Liver (tissue), 9 donors: Measurements from ENCODE around the gene DEAF1. TPM values are rescaled to one million over a fixed set of nuclear protein-coding genes. Genes with fewer than 3 reads are reported as not detected.

Experiments used
- DNase-seq: peaks from one replicate; pipeline ENCODE4 v3.0.0-alpha.2; 2017; ENCODE audit warnings: low spot score
- H3K27ac ChIP-seq, 2 donors: one replicate each; pipeline ENCODE4 v1.7.0; 2013; ENCODE audit warnings: inconsistent platforms in 2 of 2, low read length in 2 of 2, control low read depth in 1 of 2, low read depth in 1 of 2, mild to moderate bottlenecking in 1 of 2
- H3K27me3 ChIP-seq, 4 donors: one replicate each; pipeline versions ENCODE4 v1.6.1 to v1.7.0; 2013; ENCODE audit warnings: low read length in 3 of 4, inconsistent platforms in 1 of 4, mild to moderate bottlenecking in 1 of 4, moderate library complexity in 1 of 4; ENCODE audit not compliant: control insufficient read depth in 4 of 4, insufficient read depth in 4 of 4
- H3K36me3 ChIP-seq, 4 donors: one replicate each; pipeline versions ENCODE4 v1.6.1 to v1.7.0; 2013; ENCODE audit warnings: low read length in 3 of 4, mild to moderate bottlenecking in 3 of 4, low read depth in 1 of 4, moderate library complexity in 1 of 4; ENCODE audit not compliant: control insufficient read depth in 4 of 4, insufficient read depth in 3 of 4
- H3K4me1 ChIP-seq, 4 donors: one replicate each; pipeline versions ENCODE4 v1.6.1 to v1.7.0; 2013; ENCODE audit warnings: low read length in 3 of 4, mild to moderate bottlenecking in 3 of 4, moderate library complexity in 1 of 4; ENCODE audit not compliant: control insufficient read depth in 4 of 4, insufficient read depth in 4 of 4
- H3K4me3 ChIP-seq, 3 donors: one replicate each; pipeline versions ENCODE4 v1.6.1 to v1.7.0; 2013; ENCODE audit warnings: low read length in 3 of 3, control low read depth in 1 of 3, low read depth in 1 of 3, mild to moderate bottlenecking in 1 of 3
- H3K9ac ChIP-seq, 2 donors: one replicate each; pipeline ENCODE4 v1.7.0; 2013; ENCODE audit warnings: low read length in 2 of 2, mild to moderate bottlenecking in 2 of 2, moderate library complexity in 2 of 2, control low read depth in 1 of 2, low read depth in 1 of 2
- H3K9me3 ChIP-seq, 4 donors: one replicate each; pipeline versions ENCODE4 v1.6.1 to v1.7.0; 2013; ENCODE audit warnings: low read length in 3 of 4; ENCODE audit not compliant: control insufficient read depth in 4 of 4
- ATF3 ChIP-seq: IDR thresholded peaks from 2 replicates; pipeline ENCODE4 v1.6.1; 2016; ENCODE audit warnings: antibody characterized with exemption
- CTCF ChIP-seq: fragments of 150-350 bp; IDR thresholded peaks from 2 replicates; pipeline ENCODE4 v1.5.1; 2017; ENCODE audit warnings: improper control_type of control experiment, low read depth, low read length; ENCODE audit not compliant: missing input control
- EGR1 ChIP-seq, 2 donors: IDR thresholded peaks; 2 replicates each; pipeline ENCODE4 v1.6.1; 2016 to 2018; ENCODE audit warnings: antibody characterized with exemption in 2 of 2, low read depth in 2 of 2
- FOXA1 ChIP-seq: IDR thresholded peaks from 2 replicates; pipeline ENCODE4 v1.6.1; 2016; ENCODE audit warnings: antibody characterized with exemption
- FOXA2 ChIP-seq: IDR thresholded peaks from 2 replicates; pipeline ENCODE4 v1.6.1; 2016; ENCODE audit warnings: antibody characterized with exemption
- GABPA ChIP-seq, 2 donors: IDR thresholded peaks in 1 of 2; conservative IDR thresholded peaks in 1 of 2; 2 replicates each; pipeline ENCODE4 v1.6.1; 2016; ENCODE audit warnings: antibody characterized with exemption in 2 of 2, mild to moderate bottlenecking in 1 of 2, moderate library complexity in 1 of 2
- HNF4A ChIP-seq, 2 donors: conservative IDR thresholded peaks; 2 replicates each; pipeline ENCODE4 v1.6.1; 2016; ENCODE audit warnings: antibody characterized with exemption in 2 of 2, mild to moderate bottlenecking in 2 of 2
- HNF4G ChIP-seq: IDR thresholded peaks from 2 replicates; pipeline ENCODE4 v1.6.1; 2016; ENCODE audit warnings: antibody characterized with exemption
- JUND ChIP-seq, 2 donors: IDR thresholded peaks; 2 replicates each; pipeline ENCODE4 v1.6.1; 2016; ENCODE audit warnings: antibody characterized with exemption in 2 of 2
- MAX ChIP-seq: IDR thresholded peaks from 2 replicates; pipeline ENCODE4 v1.6.1; 2016; ENCODE audit warnings: antibody characterized with exemption
- RAD21 ChIP-seq, 2 donors: IDR thresholded peaks; 2 replicates each; pipeline ENCODE4 v1.6.1; 2016; ENCODE audit warnings: antibody characterized with exemption in 2 of 2, mild to moderate bottlenecking in 2 of 2
- REST ChIP-seq: IDR thresholded peaks from 2 replicates; pipeline ENCODE4 v1.6.1; 2016; ENCODE audit warnings: antibody characterized with exemption, mild to moderate bottlenecking
- RXRA ChIP-seq, 2 donors: IDR thresholded peaks; 2 replicates each; pipeline ENCODE4 v1.6.1; 2017 to 2018; ENCODE audit warnings: antibody characterized with exemption in 2 of 2, mild to moderate bottlenecking in 1 of 2
- SP1 ChIP-seq: IDR thresholded peaks from 2 replicates; pipeline ENCODE4 v1.6.1; 2018; ENCODE audit warnings: antibody characterized with exemption, mild to moderate bottlenecking
- TAF1 ChIP-seq: conservative IDR thresholded peaks from 2 replicates; pipeline ENCODE4 v1.6.1; 2016; ENCODE audit warnings: antibody characterized with exemption, mild to moderate bottlenecking
- YY1 ChIP-seq: IDR thresholded peaks from 2 replicates; pipeline ENCODE4 v1.6.1; 2016; ENCODE audit warnings: antibody characterized with exemption, mild to moderate bottlenecking
- ZBTB33 ChIP-seq: IDR thresholded peaks from 2 replicates; pipeline ENCODE4 v1.6.1; 2016; ENCODE audit warnings: antibody characterized with exemption
- WGBS: extraction: QIAGEN DNeasy Blood & Tissue Kit; methylation state at CpG from one replicate; pipeline ENCODE4 v1.1.7; 2013; 5-methylcytosine and 5-hydroxymethylcytosine counted together
- polyA plus RNA-seq, 2 donors: library from polyadenylated mRNA; stranded (reverse) in 1 of 2; unstranded in 1 of 2; fragments of 200-250 nt in 1 of 2; fragments of >200 nt in 1 of 2; fragmentation: Nextera tagmentation in 1 of 2; extraction: Ambion mirVana in 1 of 2; gene quantifications; one replicate each; pipeline versions ENCODE4 v1.2.1 to v1.2.3, GENCODE V29; 2013 to 2015
- total RNA-seq, 2 donors: library from RNA; depleted of rRNA; stranded (reverse); fragments of >200 nt; gene quantifications; one replicate each; pipeline ENCODE4 v1.2.3, GENCODE V29; 2014
- donor health status: healthy.
- donor health status: healthy.
- donor health status: healthy.
- donor health status: healthy.
- donor health status: healthy.

Gene DEAF1
- total and polyA plus RNA-seq, 4 donors, result 7.0 to 11.4 (median 10.1) TPM

- TF ChIP-seq JUND (IDR thresholded peaks at IDR 0.05) (no peak), TAF1 (no peak), RAD21 (IDR thresholded peaks at IDR 0.05) (no peak), ZBTB33 (no peak), EGR1 (IDR thresholded peaks at IDR 0.05; ENCODE audit: low read depth in 2 of 2) (no peak), ATF3 (no peak), HNF4A (conservative IDR thresholded peaks at IDR 0.05) (no peak), YY1 (no peak), FOXA2 (no peak), RXRA (IDR thresholded peaks at IDR 0.05) (no peak), GABPA (IDR thresholded peaks at IDR 0.05 in 1 of 2, conservative IDR thresholded peaks at IDR 0.05 in 1 of 2) (no peak), MAX (no peak), FOXA1 (no peak), SP1 (no peak), CTCF (no peak), REST (no peak), HNF4G (no peak)
- Histone ChIP-seq H3K4me1 (peaks cover 6 to 25% (median 6%) of the 10 kb centered on the region in 4 donors), H3K9me3 (no peaks in the 10 kb centered on the region), H3K9ac (no peak overlapping the region), H3K36me3 (peaks cover 23 to 69% (median 46%) of the 10 kb centered on the region in 4 donors), H3K27ac (no peak overlapping the region), H3K27me3 (no peaks in the 10 kb centered on the region), H3K4me3 (no peak overlapping the region)
- 93% methylated on average over 23 of the region's 23 CpGs for WGBS
- no peak for DNase-seq
These were observed 93.3 kb downstream of the DEAF1 start for GRCh38 chr11:601573-602245.
